Common myeloid progenitor, CD34-positive (primary cell): ENCODE measurements around the gene SLC25A25.

Experiments used
- CTCF ChIA-PET: fragments of 350-600 bp; sonication (Branson Sonifier 250); formaldehyde crosslinking; loops from one replicate; lab custom pipeline; 2021; ENCODE audit warnings: antibody characterized with exemption; lab: Charles Lee
- POLR2A ChIA-PET: fragments of 350-600 bp; sonication (Branson Sonifier 250); formaldehyde crosslinking; loops from one replicate; lab custom pipeline; 2021; ENCODE audit warnings: antibody characterized with exemption; lab: Charles Lee
- DNase-seq, 3 donors: peaks; one replicate each; pipeline versions ENCODE4 v3.0.0 to v3.0.0-alpha.2; 2013
- H3K27ac ChIP-seq, 2 experiments: 1 replicate in 1 of 2; 2 replicates in 1 of 2; pipeline ENCODE4 v1.7.0; 2013; ENCODE audit warnings: inconsistent platforms in 2 of 2, low read length in 2 of 2, mild to moderate bottlenecking in 2 of 2, low read depth in 1 of 2, moderate library complexity in 1 of 2; ENCODE audit not compliant: severe bottlenecking in 2 of 2, insufficient read depth in 1 of 2, poor library complexity in 1 of 2
- H3K27me3 ChIP-seq, 5 experiments: replicated peaks in 2 of 5; 1 replicate in 3 of 5; 2 replicates in 2 of 5; pipeline versions ENCODE4 v1.6.1 to v1.7.0; 2013; ENCODE audit warnings: low read length in 4 of 5, mild to moderate bottlenecking in 2 of 5, moderate library complexity in 2 of 5, inconsistent platforms in 1 of 5; ENCODE audit not compliant: insufficient read depth in 5 of 5, control insufficient read depth in 4 of 5
- H3K36me3 ChIP-seq, 4 experiments: 1 replicate in 2 of 4; 2 replicates in 2 of 4; pipeline versions ENCODE4 v1.6.1 to v1.7.0; 2013; ENCODE audit warnings: low read length in 3 of 4, control low read depth in 1 of 4, mild to moderate bottlenecking in 1 of 4; ENCODE audit not compliant: control insufficient read depth in 4 of 4, insufficient read depth in 4 of 4
- H3K4me1 ChIP-seq, 4 experiments: 1 replicate in 3 of 4; 2 replicates in 1 of 4; pipeline versions ENCODE4 v1.6.1 to v1.7.1; 2013; ENCODE audit warnings: low read length in 3 of 4, mild to moderate bottlenecking in 3 of 4, control low read depth in 1 of 4, inconsistent platforms in 1 of 4, moderate library complexity in 1 of 4; ENCODE audit not compliant: control insufficient read depth in 4 of 4, insufficient read depth in 4 of 4; ENCODE audit errors: control extremely low read depth in 1 of 4
- H3K4me3 ChIP-seq, 7 experiments: 1 replicate in 4 of 7; 2 replicates in 3 of 7; pipeline versions ENCODE4 v1.5.1 to v1.7.0; 2013; ENCODE audit warnings: mild to moderate bottlenecking in 7 of 7, low read length in 6 of 7, moderate library complexity in 6 of 7, inconsistent platforms in 2 of 7, low read depth in 2 of 7, control low read depth in 1 of 7; ENCODE audit not compliant: insufficient read depth in 4 of 7, control insufficient read depth in 1 of 7; ENCODE audit errors: extremely low read depth in 1 of 7
- H3K9me3 ChIP-seq, 5 experiments: 1 replicate in 4 of 5; 2 replicates in 1 of 5; pipeline versions ENCODE4 v1.6.1 to v1.7.1; 2013; ENCODE audit warnings: low read length in 4 of 5, mild to moderate bottlenecking in 2 of 5, inconsistent platforms in 1 of 5, low read depth in 1 of 5, moderate library complexity in 1 of 5; ENCODE audit not compliant: control insufficient read depth in 4 of 5, insufficient read depth in 2 of 5; ENCODE audit errors: control extremely low read depth in 1 of 5
- WGBS: methylation state at CpG from one replicate; pipeline ENCODE4 v1.1.5; 2013; ENCODE audit not compliant: insufficient coverage; 5-methylcytosine and 5-hydroxymethylcytosine counted together

The SLC25A25 gene

GRCh38 chr9:128062846-128063831 lies 4.9 kb upstream of the SLC25A25 start:
- CTCF ChIA-PET = interaction anchor here (1.1 to 1.5 kb wide), 3 partner anchors 9 to 36 kb away, joined by 3 to 4 read pairs (median 3); no protein-coding TSS in a partner anchor
- POLR2A ChIA-PET = interaction anchor here (0.5 kb wide), 1 partner anchor 8 kb away, joined by 4 read pairs; no protein-coding TSS in a partner anchor
- DNase-seq = no peak
- H3K27me3 ChIP-seq = no peaks in the 10 kb centered on the region
- H3K9me3 ChIP-seq = no peaks in the 10 kb centered on the region
- H3K27ac ChIP-seq = no peak overlapping the region
- H3K36me3 ChIP-seq = peaks cover 4 to 15% (median 8%) of the 10 kb centered on the region in 4 experiments
- no peak overlapping the region for H3K4me3 ChIP-seq
- WGBS = 97% methylated on average over 28 of the region's 28 CpGs
- H3K4me1 ChIP-seq = peaks cover 5 to 48% (median 41%) of the 10 kb centered on the region in 4 experiments

DNA sequence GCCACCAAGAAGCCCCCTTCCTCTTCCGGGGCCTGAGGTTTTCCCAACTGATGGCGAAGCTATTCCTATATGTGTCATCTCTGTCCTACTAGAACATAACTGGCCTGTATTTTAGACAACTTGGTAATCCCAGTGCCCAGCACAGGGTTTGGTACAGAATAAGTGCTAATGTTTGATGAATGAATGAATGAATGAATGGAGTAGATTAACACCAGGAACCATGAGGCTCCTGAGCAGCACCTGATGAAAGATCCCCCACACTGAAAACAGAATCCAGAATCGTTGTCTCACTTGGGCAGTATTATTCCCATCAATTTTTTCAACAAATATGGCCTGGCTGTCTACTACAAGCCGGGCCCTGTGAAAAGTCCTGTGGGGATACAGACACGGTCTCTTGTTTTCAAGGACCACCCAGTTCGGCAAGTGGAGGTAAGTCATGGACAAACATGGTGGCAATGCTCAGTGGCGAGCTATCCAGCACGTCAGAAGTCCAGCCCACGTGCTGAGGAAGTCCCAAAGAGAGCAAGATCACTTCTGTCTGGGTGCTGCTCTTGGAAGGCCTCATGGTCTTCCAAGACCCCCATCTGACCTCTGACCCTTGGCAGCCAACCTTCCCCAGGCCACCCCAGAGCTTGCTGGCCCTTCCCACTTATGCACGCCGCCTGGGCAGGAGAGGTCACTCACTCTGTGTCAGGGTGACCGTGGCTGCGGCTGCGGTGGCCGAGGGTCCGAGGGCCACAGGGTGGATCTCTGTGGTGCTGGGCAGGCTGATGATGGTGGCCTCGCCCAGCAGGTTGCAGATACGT lies 1.9 kb upstream of the SLC25A25 start:
- Histone ChIP-seq H3K4me1 (peaks cover 6 to 63% (median 51%) of the 10 kb centered on the region in 4 experiments), H3K27me3 (no peaks in the 10 kb centered on the region), H3K4me3 (peak overlapping the region in 5 of 7 experiments; percentile 48 to 99 (median 90)), H3K27ac (peak overlapping the region in 1 of 2 experiments; percentile 97), H3K9me3 (no peaks in the 10 kb centered on the region), H3K36me3 (peaks cover 4 to 15% (median 8%) of the 10 kb centered on the region in 4 experiments)
- ChIA-PET CTCF (interaction anchor here (0.9 to 2.1 kb wide), 4 partner anchors 22 to 49 kb away, joined by 3 to 8 read pairs (median 3); no protein-coding TSS in a partner anchor), POLR2A (interaction anchor here (0.8 kb wide), 1 partner anchor 11 kb away, joined by 3 read pairs; no protein-coding TSS in a partner anchor)
- WGBS = 97% methylated on average over 17 of the region's 18 CpGs
- DNase-seq = no peak

GRCh38 chr9:128066713-128067644 lies 1.1 kb upstream of the SLC25A25 start, which contains the start of gene NAIF1:
Gene NAIF1 (minus strand): TSS chr9:128067320. CDS start chr9:128067101, 219 bp downstream.
- peak; percentile 99 for DNase-seq
- ChIA-PET POLR2A (interaction anchor here (0.8 to 1.4 kb wide), 3 partner anchors 11 to 27 kb away, joined by 3 to 4 read pairs (median 3); no protein-coding TSS in a partner anchor), CTCF (interaction anchor here (0.9 to 2.1 kb wide), 4 partner anchors 21 to 46 kb away, joined by 3 to 8 read pairs (median 3); no protein-coding TSS in a partner anchor)
- no peaks in the 10 kb centered on the region for H3K9me3 ChIP-seq
- peaks cover 4 to 15% (median 8%) of the 10 kb centered on the region in 4 experiments for H3K36me3 ChIP-seq
- H3K4me1 ChIP-seq = peaks cover 12 to 64% (median 52%) of the 10 kb centered on the region in 4 experiments
- 49% methylated on average over 41 of the region's 54 CpGs for WGBS
- H3K27me3 ChIP-seq = no peaks in the 10 kb centered on the region
- H3K27ac ChIP-seq = peak within 1 kb of the TSS; percentile 92 to 97
- peak within 1 kb of the TSS; percentile 61 to 100 (median 97) for H3K4me3 ChIP-seq

DNA sequence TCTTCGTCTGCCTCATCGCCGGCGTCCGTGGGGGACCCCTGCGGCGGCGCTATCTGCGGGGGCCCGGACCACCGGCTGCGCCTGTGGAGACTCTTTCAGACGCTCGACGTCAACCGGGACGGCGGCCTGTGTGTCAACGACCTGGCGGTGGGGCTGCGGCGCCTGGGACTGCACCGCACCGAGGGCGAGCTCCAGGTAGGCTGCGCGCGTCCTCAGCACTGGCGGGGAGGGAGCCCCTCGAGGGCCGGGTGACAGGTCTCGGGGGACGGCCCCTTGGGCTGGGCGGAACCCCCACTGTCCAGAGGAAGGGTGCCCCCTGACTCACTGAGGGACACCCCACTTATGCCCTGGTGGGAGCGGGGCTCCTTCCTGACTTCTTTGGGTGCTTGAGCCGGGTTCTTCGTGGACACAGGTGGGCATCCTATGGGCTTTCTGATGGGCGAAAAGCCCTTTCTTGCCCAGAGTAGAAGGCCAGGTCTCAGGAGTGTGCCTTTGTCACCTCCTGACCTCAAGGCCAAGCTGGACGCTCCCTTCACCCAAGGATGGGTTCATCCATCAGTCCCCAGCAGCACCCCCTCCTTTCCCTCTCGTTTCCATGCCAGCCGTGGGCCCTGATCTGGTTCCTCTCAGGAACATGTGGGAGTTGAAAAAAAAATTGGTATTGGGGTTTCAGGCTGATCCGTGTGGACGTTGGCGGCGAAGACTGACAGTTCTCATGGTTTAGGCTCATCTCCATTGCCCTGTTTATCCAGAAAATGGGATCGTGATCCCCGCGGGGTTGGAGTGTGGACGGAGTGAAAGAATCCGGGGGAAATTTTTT lies 564 bp downstream of the SLC25A25 start:
- Histone ChIP-seq H3K27ac (peak overlapping the region in 1 of 2 experiments; percentile 68), H3K4me3 (peak overlapping the region; percentile 61 to 99 (median 85)), H3K36me3 (peaks cover 1 to 3% (median 2%) of the 10 kb centered on the region in 4 experiments), H3K9me3 (no peaks in the 10 kb centered on the region), H3K27me3 (no peaks in the 10 kb centered on the region), H3K4me1 (peaks cover 28 to 68% (median 58%) of the 10 kb centered on the region in 4 experiments)
- DNase-seq = peak in 1 of 3 donors; percentile 22
- ChIA-PET POLR2A (no interaction called here), CTCF (interaction anchor here (0.9 to 1.2 kb wide), 2 partner anchors 14 to 48 kb away, joined by 3 read pairs; no protein-coding TSS in a partner anchor)
- WGBS = 6% methylated on average over 38 of the region's 50 CpGs

DNA sequence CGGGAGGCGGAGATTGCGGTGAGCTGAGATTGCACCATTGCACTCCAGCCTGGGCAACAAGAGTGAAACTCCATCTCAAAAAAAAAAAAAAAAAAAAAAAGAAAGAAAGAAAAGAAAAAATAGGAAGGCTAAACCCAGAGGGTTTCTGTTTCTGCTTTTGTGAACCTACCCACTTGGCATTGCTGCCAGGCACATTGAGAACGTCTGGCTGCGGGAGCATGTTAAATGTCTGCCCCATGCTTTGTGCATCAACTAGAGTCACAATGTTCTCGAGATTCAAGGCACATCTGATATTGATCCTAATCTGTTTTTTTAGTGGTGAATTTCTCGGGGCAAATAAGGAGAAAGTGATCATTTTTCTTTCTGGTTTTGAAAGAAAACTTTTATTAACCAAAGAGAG lies 2.8 kb downstream of the SLC25A25 start:
- H3K27me3 ChIP-seq = no peaks in the 10 kb centered on the region
- ChIA-PET POLR2A (interaction anchor here (0.6 kb wide), 1 partner anchor 22 kb away, joined by 4 read pairs; no protein-coding TSS in a partner anchor), CTCF (interaction anchor here (0.8 to 1.4 kb wide), 3 partner anchors 17 to 29 kb away, joined by 3 to 7 read pairs (median 5); no protein-coding TSS in a partner anchor)
- H3K36me3 ChIP-seq = no peaks in the 10 kb centered on the region
- no peaks in the 10 kb centered on the region for H3K9me3 ChIP-seq
- H3K4me1 ChIP-seq = peaks cover 28 to 68% (median 60%) of the 10 kb centered on the region in 4 experiments
- no peak overlapping the region for H3K4me3 ChIP-seq
- 60% methylated on average over 4 of the region's 7 CpGs for WGBS
- peak overlapping the region in 1 of 2 experiments; percentile 11 for H3K27ac ChIP-seq
- no peak for DNase-seq
